Endothelial cell of umbilical vein (primary cell): Measurements from ENCODE around the gene HAVCR2. TPM values are rescaled to one million over a fixed set of nuclear protein-coding genes. Genes with fewer than 3 reads are reported as not detected.
A peak's percentile ranks its signal among the peaks of the same experiment; 100 is the strongest.

Source experiments
- BruUV-seq: library from RNA; stranded (reverse); fragments of 400-500 nt; replicated peaks from 2 replicates; lab custom pipeline; 2021; lab: Mats Ljungman, UMichigan
- CTCF ChIA-PET: fragments of 300-600, 350-600 bp; sonication (Branson Sonifier 250); formaldehyde crosslinking; loops from one replicate; lab custom pipeline; 2021; ENCODE audit warnings: antibody characterized with exemption, inconsistent platforms; lab: Charles Lee
- POLR2A ChIA-PET: fragments of 300-600, 350-600 bp; sonication (Branson Sonifier 250); formaldehyde crosslinking; loops from one replicate; lab custom pipeline; 2021; ENCODE audit warnings: antibody characterized with exemption, inconsistent platforms; lab: Charles Lee
- DNase-seq: peaks from one replicate; pipeline ENCODE4 v3.0.0-alpha.2; 2011; ENCODE audit warnings: low read depth, low spot score
- FAIRE-seq: peaks from 2 replicates; lab custom pipeline; 2011; peaks lifted over from hg19 to GRCh38; lab: Jason Lieb, UNC
- H2AFZ ChIP-seq: 2 replicates; pipeline ENCODE4 v1.6.0; 2012; ENCODE audit warnings: low read depth, low read length, control low read depth, inconsistent platforms
- H3K27ac ChIP-seq: 2 replicates; pipeline ENCODE4 v1.5.1; 2011; ENCODE audit warnings: low read depth, mild to moderate bottlenecking, control low read depth, low read length, moderate library complexity; ENCODE audit not compliant: insufficient read depth
- H3K27me3 ChIP-seq, 2 experiments: 2 replicates each; pipeline versions ENCODE4 v1.6.0 to v1.6.1; 2011; ENCODE audit warnings: low read length in 2 of 2, mixed read lengths in 1 of 2; ENCODE audit not compliant: control insufficient read depth in 2 of 2, insufficient read depth in 2 of 2
- H3K36me3 ChIP-seq, 2 experiments: 2 replicates in 1 of 2; 3 replicates in 1 of 2; pipeline ENCODE4 v1.5.1; 2011; ENCODE audit warnings: low read length in 2 of 2, mild to moderate bottlenecking in 1 of 2, moderate library complexity in 1 of 2; ENCODE audit not compliant: control insufficient read depth in 2 of 2, insufficient read depth in 2 of 2; ENCODE audit errors: extremely low read depth in 1 of 2
- H3K4me1 ChIP-seq: 3 replicates; pipeline ENCODE4 v1.5.1; 2011; ENCODE audit warnings: mild to moderate bottlenecking, low read length; ENCODE audit not compliant: control insufficient read depth, insufficient read depth; ENCODE audit errors: extremely low read depth
- H3K4me2 ChIP-seq: 2 replicates; pipeline ENCODE4 v1.6.1; 2011; ENCODE audit warnings: low read length, control low read depth, mixed read lengths; ENCODE audit not compliant: insufficient read depth
- H3K4me3 ChIP-seq, 3 experiments: fragments of 200-600 bp in 1 of 3; sonication (generic), shearing (Covaris generic) in 1 of 3; replicated peaks in 1 of 3; 2 replicates each; pipeline ENCODE4 v1.5.1; 2011 to 2016; ENCODE audit warnings: control low read depth in 3 of 3, low read length in 3 of 3, mild to moderate bottlenecking in 2 of 3, inconsistent platforms in 1 of 3, low read depth in 1 of 3, moderate library complexity in 1 of 3; ENCODE audit not compliant: insufficient read depth in 1 of 3
- H3K79me2 ChIP-seq: 2 replicates; pipeline ENCODE4 v1.6.0; 2012; ENCODE audit warnings: low read length, inconsistent platforms; ENCODE audit not compliant: control insufficient read depth, insufficient read depth
- H3K9ac ChIP-seq: replicated peaks from 2 replicates; pipeline ENCODE3; 2011; ENCODE audit warnings: low read length, control low read depth; ENCODE audit not compliant: insufficient read depth; ENCODE audit errors: extremely low read depth
- H3K9me1 ChIP-seq: replicated peaks from 3 replicates; pipeline ENCODE4 v1.6.0; 2011; ENCODE audit warnings: mild to moderate bottlenecking, low read length; ENCODE audit not compliant: control insufficient read depth, insufficient read depth; ENCODE audit errors: extremely low read depth
- H3K9me3 ChIP-seq: replicated peaks from 2 replicates; pipeline ENCODE4 v1.5.1; 2012; ENCODE audit warnings: low read length, inconsistent platforms; ENCODE audit not compliant: control insufficient read depth, insufficient read depth
- H4K20me1 ChIP-seq: replicated peaks from 2 replicates; pipeline ENCODE3; 2011; ENCODE audit warnings: mild to moderate bottlenecking, low read length; ENCODE audit not compliant: control insufficient read depth, insufficient read depth; ENCODE audit errors: extremely low read depth
- CTCF ChIP-seq, 2 donors: IDR thresholded peaks; 1 replicate in 1 of 2; 2 replicates in 1 of 2; pipeline ENCODE4 v1.5.1; 2011; ENCODE audit warnings: low read length in 2 of 2, mild to moderate bottlenecking in 2 of 2, moderate library complexity in 2 of 2, control low read depth in 1 of 2, inconsistent platforms in 1 of 2, low read depth in 1 of 2; ENCODE audit not compliant: insufficient read depth in 1 of 2; ENCODE audit errors: extremely low read depth in 1 of 2
- EZH2 ChIP-seq: IDR thresholded peaks from 2 replicates; pipeline ENCODE4 v1.6.1; 2012; ENCODE audit warnings: borderline replicate concordance, low read depth, mild to moderate bottlenecking, moderate library complexity, low read length, inconsistent platforms; ENCODE audit not compliant: severe bottlenecking
- FOS ChIP-seq: IDR thresholded peaks from 2 replicates; pipeline ENCODE4 v1.6.1; 2011; ENCODE audit warnings: mild to moderate bottlenecking, low read length, moderate library complexity, borderline replicate concordance; ENCODE audit not compliant: insufficient read depth
- GATA2 ChIP-seq: IDR thresholded peaks from 2 replicates; pipeline ENCODE4 v1.7.0; 2011; ENCODE audit warnings: low read depth, mild to moderate bottlenecking, moderate library complexity, mixed read lengths, low read length; ENCODE audit not compliant: insufficient read length, insufficient read depth
- JUN ChIP-seq: IDR thresholded peaks from 2 replicates; pipeline ENCODE4 v1.6.1; 2011; ENCODE audit warnings: borderline replicate concordance, low read depth; ENCODE audit not compliant: insufficient read length, insufficient read depth
- MAX ChIP-seq: IDR thresholded peaks from 2 replicates; pipeline ENCODE4 v1.6.1; 2011; ENCODE audit not compliant: insufficient read depth, insufficient read length
- MYC ChIP-seq: IDR thresholded peaks from one replicate; pipeline ENCODE4 v1.6.1; 2011; ENCODE audit warnings: mild to moderate bottlenecking, low read depth, low read length
- POLR2A ChIP-seq: IDR thresholded peaks from 2 replicates; pipeline ENCODE4 v1.6.1; 2012; ENCODE audit warnings: low read depth, mild to moderate bottlenecking, control low read depth, low read length
- POLR2AphosphoS5 ChIP-seq: IDR thresholded peaks from 2 replicates; pipeline ENCODE4 v1.6.1; 2012; ENCODE audit warnings: low read depth, mild to moderate bottlenecking, control low read depth, low read length, moderate library complexity; ENCODE audit not compliant: insufficient read depth
- dilution Hi-C: fragments of 300-500 bp; cut with MboI; formaldehyde crosslinking; loops from one replicate; pipeline ENCODE4 v1.15.0; 2019; ENCODE audit warnings: low sequenced_read_pairs; ENCODE audit not compliant: extremely low pct_ligation_motif_present
- intact Hi-C: fragments of 100-400 bp; cut with micrococcal nuclease; formaldehyde crosslinking; loops from one replicate; pipeline ENCODE4 v1.10.0; 2022
- polyA plus RNA-seq, 4 experiments: library from polyadenylated mRNA; depleted of rRNA in 3 of 4; stranded (reverse) in 3 of 4; unstranded in 1 of 4; fragments of >200 nt; gene quantifications; 2 replicates each; pipeline versions ENCODE4 v1.2.1 to v1.2.3, GENCODE V29; 2011 to 2012; ENCODE audit warnings: missing spikeins in 1 of 4
- total RNA-seq: library from RNA; stranded (reverse); gene quantifications from 2 replicates; pipeline ENCODE4 v1.2.3, GENCODE V29; 2021

Gene HAVCR2
- total and polyA plus RNA-seq, 2 donors (not counting 3 experiments of a cell fraction or from before 2014, with no cell fraction given): not detected

- FAIRE-seq: no peak
- Histone ChIP-seq H3K4me3 (no peak overlapping the region), H3K9ac (no peak overlapping the region), H3K36me3 (no peaks in the 10 kb centered on the region), H3K27me3 (no peaks in the 10 kb centered on the region), H3K27ac (no peak overlapping the region), H3K9me3 (no peaks in the 10 kb centered on the region), H3K9me1 (no peaks in the 10 kb centered on the region), H2AFZ (no peak overlapping the region), H4K20me1 (no peaks in the 10 kb centered on the region), H3K79me2 (no peaks in the 10 kb centered on the region), H3K4me2 (no peak overlapping the region), H3K4me1 (no peaks in the 10 kb centered on the region)
- no peak for DNase-seq
- no TSS peak for BruUV-seq
- ChIA-PET CTCF (no interaction called here), POLR2A (no interaction called here)
- dilution Hi-C loops (no loop called here), intact Hi-C loops (no loop called here)
- TF ChIP-seq POLR2A (no peak), EZH2 (no peak), GATA2 (no peak), FOS (no peak), CTCF (IDR thresholded peaks at IDR 0.05; ENCODE audit: extremely low read depth in 1 of 2, insufficient read depth in 1 of 2, low read depth in 1 of 2, low read length in 2 of 2) (no peak)
Observed at GRCh38 chr5:157059891-157060290, 49.0 kb downstream of the HAVCR2 start.

- Histone ChIP-seq H3K9me1 (no peaks in the 10 kb centered on the region), H3K9ac (no peak within 1 kb of the TSS), H4K20me1 (no peaks in the 10 kb centered on the region), H3K36me3 (no peaks in the 10 kb centered on the region), H3K4me3 (no peak within 1 kb of the TSS), H3K9me3 (no peaks in the 10 kb centered on the region), H3K79me2 (no peaks in the 10 kb centered on the region), H2AFZ (no peak within 1 kb of the TSS), H3K4me2 (no peak within 1 kb of the TSS), H3K4me1 (no peaks in the 10 kb centered on the region), H3K27me3 (no peaks in the 10 kb centered on the region), H3K27ac (no peak within 1 kb of the TSS)
- intact Hi-C loops: no loop called here
- DNase-seq (no peak), FAIRE-seq (peak; percentile 8)
- no TSS peak for BruUV-seq
- ChIA-PET POLR2A (no interaction called here), CTCF (no interaction called here)
- TF ChIP-seq MAX (no peak), POLR2A (no peak), MYC (no peak), FOS (no peak), JUN (no peak), POLR2AphosphoS5 (no peak), GATA2 (no peak), EZH2 (no peak), CTCF (IDR thresholded peaks at IDR 0.05; ENCODE audit: extremely low read depth in 1 of 2, insufficient read depth in 1 of 2, low read depth in 1 of 2, low read length in 2 of 2) (no peak)
- dilution Hi-C loops: no loop called here
Observed at GRCh38 chr5:157059093-157059539, 49.7 kb downstream of the HAVCR2 start, which contains the start of gene HAVCR1. HAVCR1 (minus strand) TSS chr5:157059116; CDS start chr5:157057943, 1,173 bp downstream.
